ENCODE results near the gene HM13.
A peak's percentile ranks its signal among the peaks of the same experiment; 100 is the strongest.
"Not testable (repeated sequence)": the region's sequence is repeated elsewhere in the genome, so short reads cannot be mapped to it uniquely, and the experiment has no call there.

HM13 gene

GRCh38 chr20:31516166-31516565 lies 1.9 kb downstream of the HM13 start:
- TF ChIP-seq CTCF (IDR thresholded peaks at IDR 0.05; ENCODE audit: insufficient read depth, low read length) (no peak), SPI1 (IDR thresholded peaks at IDR 0.05; ENCODE audit: borderline replicate concordance, low read depth) (no peak), POLR2AphosphoS5 (IDR thresholded peaks at IDR 0.05; ENCODE audit: low read depth) (no peak), GABPA (IDR thresholded peaks at IDR 0.05; ENCODE audit: low read depth) (no peak), REST (IDR thresholded peaks at IDR 0.05; ENCODE audit: insufficient replicate concordance, low read depth) (no peak)
- Histone ChIP-seq H3K27ac (replicated peaks) (peak overlapping the region; percentile 89), H3K27me3 (ENCODE audit: insufficient read depth, poor library complexity, severe bottlenecking) (no peaks in the 10 kb centered on the region), H3K4me3 (replicated peaks; ENCODE audit: insufficient read depth, low read length) (peak overlapping the region; percentile 97)
- no peak for DNase-seq (ENCODE audit: low read depth in 1 of 2, low spot score in 1 of 2)

GRCh38 chr20:31516651-31517050 lies 2.4 kb downstream of the HM13 start:
- H3K4me3 ChIP-seq (replicated peaks; ENCODE audit: insufficient read depth, low read length), result no peak overlapping the region

GRCh38 chr20:31517373-31517772 lies 3.1 kb downstream of the HM13 start:
- TF ChIP-seq SPI1 (IDR thresholded peaks at IDR 0.05; ENCODE audit: borderline replicate concordance, low read depth), result no peak
- TF ChIP-seq POLR2AphosphoS5 (IDR thresholded peaks at IDR 0.05; ENCODE audit: low read depth), result no peak
- TF ChIP-seq REST (IDR thresholded peaks at IDR 0.05; ENCODE audit: insufficient replicate concordance, low read depth), result no peak
- TF ChIP-seq GABPA (IDR thresholded peaks at IDR 0.05; ENCODE audit: low read depth), result no peak
- TF ChIP-seq CTCF (IDR thresholded peaks at IDR 0.05; ENCODE audit: insufficient read depth, low read length), result no peak
- H3K4me3 ChIP-seq (replicated peaks; ENCODE audit: insufficient read depth, low read length), result no peak overlapping the region
- H3K27me3 ChIP-seq (ENCODE audit: insufficient read depth, poor library complexity, severe bottlenecking), result no peaks in the 10 kb centered on the region
- peak overlapping the region; percentile 20; the same call in 1 of the 2 replicates for H3K27ac ChIP-seq (replicated peaks)
- peak in 1 of 2 experiments; percentile 46 for DNase-seq (ENCODE audit: low read depth in 1 of 2, low spot score in 1 of 2)

More at GRCh38 chr20:31516651-31517050, 2.4 kb downstream of the HM13 start:
- no peak for DNase-seq (ENCODE audit: low read depth in 1 of 2, low spot score in 1 of 2)
- TF ChIP-seq REST (IDR thresholded peaks at IDR 0.05; ENCODE audit: insufficient replicate concordance, low read depth), result no peak
- no peak for TF ChIP-seq SPI1 (IDR thresholded peaks at IDR 0.05; ENCODE audit: borderline replicate concordance, low read depth)
- TF ChIP-seq GABPA (IDR thresholded peaks at IDR 0.05; ENCODE audit: low read depth), result no peak
- Histone ChIP-seq H3K27ac (replicated peaks) (peak overlapping the region; percentile 89), H3K27me3 (ENCODE audit: insufficient read depth, poor library complexity, severe bottlenecking) (no peaks in the 10 kb centered on the region)

GRCh38 chr20:31521267-31521666 lies 7.0 kb downstream of the HM13 start:
- H3K4me3 ChIP-seq (replicated peaks; ENCODE audit: insufficient read depth, low read length); H3K27me3 ChIP-seq (ENCODE audit: insufficient read depth, poor library complexity, severe bottlenecking): not testable (repeated sequence)
- peak overlapping the region; percentile 44 for H3K27ac ChIP-seq (replicated peaks)
- peak in 1 of 2 experiments; percentile 64 for DNase-seq (ENCODE audit: low read depth in 1 of 2, low spot score in 1 of 2)

All from HL-60 (cell line).